Calu3 (cell line): ENCODE data around the gene NDUFC2. TPM values are rescaled to one million over a fixed set of nuclear protein-coding genes. Genes with fewer than 3 reads are reported as not detected.

Experiments
- Bru-seq: library from RNA; stranded (reverse); fragments of 400-500 nt; gene quantifications from one replicate; lab custom pipeline; 2021; lab: Mats Ljungman, UMichigan
- BruChase-seq, 2 experiments: library from RNA; stranded (reverse); fragments of 400-500 nt; gene quantifications; one replicate each; lab custom pipeline; 2021; lab: Mats Ljungman, UMichigan
- BruUV-seq: library from RNA; stranded (reverse); fragments of 400-500 nt; replicated peaks from 2 replicates; lab custom pipeline; 2021; lab: Mats Ljungman, UMichigan
- CTCF ChIA-PET: fragments of 300-600 bp; sonication (Branson Sonifier 250); formaldehyde crosslinking; loops from one replicate; lab custom pipeline; 2022; ENCODE audit warnings: antibody characterized with exemption; lab: Charles Lee
- DNase-seq: peaks from one replicate; pipeline ENCODE4 v3.0.0; 2022
- H3K27ac Mint-ChIP-seq: one replicate; pipeline ENCODE4 v1.8.0; 2022; ENCODE audit warnings: mixed read lengths; ENCODE audit not compliant: unreplicated experiment
- H3K27me3 Mint-ChIP-seq: one replicate; pipeline ENCODE4 v1.8.0; 2022; ENCODE audit warnings: mixed read lengths; ENCODE audit not compliant: unreplicated experiment
- H3K36me3 Mint-ChIP-seq: one replicate; pipeline ENCODE4 v1.8.0; 2022; ENCODE audit warnings: mild to moderate bottlenecking, moderate library complexity, mixed read lengths; ENCODE audit not compliant: insufficient read depth, unreplicated experiment
- H3K4me1 Mint-ChIP-seq: one replicate; pipeline ENCODE4 v1.8.0; 2022; ENCODE audit warnings: mild to moderate bottlenecking, low read depth, mixed read lengths; ENCODE audit not compliant: unreplicated experiment
- H3K4me3 Mint-ChIP-seq: one replicate; pipeline ENCODE4 v1.8.0; 2022; ENCODE audit warnings: mild to moderate bottlenecking, low read depth, moderate library complexity, mixed read lengths; ENCODE audit not compliant: unreplicated experiment
- H3K9me3 Mint-ChIP-seq: one replicate; pipeline ENCODE4 v1.8.0; 2022; ENCODE audit warnings: low read depth, mixed read lengths; ENCODE audit not compliant: unreplicated experiment
- CTCF ChIP-seq: fragments of 200-600 bp; IDR thresholded peaks from one replicate; pipeline ENCODE4 v1.8.0; 2022; ENCODE audit warnings: antibody characterized with exemption; ENCODE audit not compliant: unreplicated experiment
- intact Hi-C: fragments of 100-400 bp; cut with micrococcal nuclease; formaldehyde crosslinking; loops from one replicate; pipeline ENCODE4 v1.10.0; 2022; ENCODE audit not compliant: unreplicated experiment
- long read RNA-seq: library from polyadenylated mRNA; stranded (forward); transcript quantifications from one replicate; pipeline ENCODE4 v2.0.0, GENCODE V29; 2022
- total RNA-seq: library from RNA; stranded (reverse); gene quantifications from 2 replicates; pipeline ENCODE4 v1.2.3, GENCODE V29; 2022

Gene NDUFC2
- total RNA-seq, result 264 and 343 TPM in 2 replicates
- percentile 83 among the genes with signal in this experiment for Bru-seq, nascent RNA
- BruChase-seq, experiment 1, labeled RNA remaining after a 6-hour chase, result percentile 96 among the genes with signal in this experiment
- BruChase-seq, experiment 2, labeled RNA remaining after a 2-hour chase, result percentile 94 among the genes with signal in this experiment
- long read RNA-seq, transcript NDUFC2-201 (3 exons, 2,518 nt), result major isoform, 624 of 639 reads
- long read RNA-seq, partial matches to known transcripts, result 5 of 639 reads
- long read RNA-seq, other reads (novel, unspliced or antisense), result 7 of 639 reads

DNA sequence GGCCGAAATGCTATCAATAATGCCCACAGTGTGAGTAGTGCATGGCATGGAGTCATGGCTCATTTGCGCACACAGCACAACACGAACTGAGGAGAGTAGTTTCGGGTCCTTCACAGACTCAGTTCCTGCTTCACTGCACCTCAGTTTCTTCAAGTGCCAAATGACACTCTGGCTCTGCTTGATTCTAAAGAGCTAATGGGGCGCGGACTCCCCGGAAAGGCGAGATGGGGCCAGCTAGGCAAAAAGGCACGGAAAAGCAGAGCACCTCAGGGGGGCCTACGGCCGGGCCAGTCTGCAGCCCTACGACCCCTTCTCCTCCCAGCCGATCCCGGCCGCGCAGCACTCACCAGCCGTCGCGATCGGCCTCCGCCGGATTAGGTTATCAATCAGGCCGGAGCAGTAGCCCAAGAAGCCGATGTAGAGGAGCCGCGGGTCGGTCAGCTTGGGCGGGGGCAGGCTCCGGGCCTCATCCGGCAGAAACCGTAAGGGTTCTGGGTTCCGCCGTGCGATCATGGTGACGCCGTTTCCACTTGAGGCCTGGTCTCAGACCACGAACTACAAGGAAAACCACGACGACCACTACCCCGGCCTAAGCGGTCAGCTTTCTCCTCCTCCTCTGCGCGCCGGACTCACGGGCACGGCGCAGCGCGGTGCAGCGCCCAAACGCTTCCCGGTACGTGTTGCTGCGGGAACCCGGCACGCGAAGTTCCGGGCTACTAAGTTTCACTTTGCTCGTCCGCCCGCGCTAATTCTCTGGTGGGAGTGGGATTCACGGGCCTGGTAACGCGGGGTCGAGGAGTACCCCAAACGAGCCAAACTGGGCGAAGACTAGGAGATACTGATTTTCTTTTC lies at the start of gene NDUFC2:
Gene NDUFC2, minus strand, starts transcription at position 631 of the 852 bp plus-strand sequence. Its CDS starts 118 bp downstream, at position 513.
- CTCF ChIA-PET, result interaction anchor here (0.6 to 0.8 kb wide), 3 partner anchors 60 to 273 kb away, joined by 3 to 4 read pairs (median 3); partner anchors contain the start of gene ALG8
- no peak within 1 kb of the TSS for H3K4me3 Mint-ChIP-seq

DNA sequence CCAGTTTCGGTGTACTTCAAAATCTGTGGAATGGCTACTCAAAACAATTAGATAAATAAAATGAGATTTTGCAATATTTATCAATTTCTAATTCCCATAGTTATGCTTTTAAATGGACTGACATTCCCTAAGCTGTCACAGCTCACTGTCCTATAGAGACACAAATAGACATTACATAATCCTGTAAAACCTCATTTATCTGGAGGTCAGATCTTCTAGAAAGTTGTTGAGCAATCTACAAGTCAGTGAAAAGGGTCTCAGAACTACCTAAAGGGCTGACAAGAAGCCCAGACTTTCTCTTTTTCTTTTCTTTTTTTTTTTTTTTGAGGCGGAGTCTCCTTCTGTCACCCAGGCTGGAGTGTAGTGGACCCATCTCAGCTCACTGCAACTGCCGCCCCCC lies 47.7 kb upstream of the NDUFC2 start:
- TF ChIP-seq CTCF, result no peak
- Mint-ChIP-seq H3K4me1 (peaks cover 8% of the 10 kb centered on the region), H3K9me3 (no peaks in the 10 kb centered on the region), H3K4me3 (no peak overlapping the region), H3K27me3 (no peaks in the 10 kb centered on the region), H3K36me3 (peaks cover 10% of the 10 kb centered on the region), H3K27ac (no peak overlapping the region)
- CTCF ChIA-PET, result no interaction called here
- intact Hi-C loops, result no loop called here
- no TSS peak for BruUV-seq
- DNase-seq, result no peak

More for the DNA sequence above, at the start of gene NDUFC2:
- Mint-ChIP-seq H3K36me3 (peaks cover 52% of the 10 kb centered on the region), H3K9me3 (peaks cover 2% of the 10 kb centered on the region), H3K27me3 (no peaks in the 10 kb centered on the region), H3K4me1 (peaks cover 54% of the 10 kb centered on the region), H3K27ac (peak within 1 kb of the TSS; percentile 87)
- TF ChIP-seq CTCF, result no peak
- peak; percentile 78 for DNase-seq
- intact Hi-C loops, result no loop called here
- BruUV-seq, result TSS peak; percentile 73

- Mint-ChIP-seq H3K9me3 (no peaks in the 10 kb centered on the region), H3K4me1 (no peaks in the 10 kb centered on the region), H3K27me3 (no peaks in the 10 kb centered on the region), H3K4me3 (no peak overlapping the region), H3K36me3 (peaks cover 29% of the 10 kb centered on the region), H3K27ac (no peak overlapping the region)
- CTCF ChIA-PET, result no interaction called here
- TF ChIP-seq CTCF, result no peak
- no peak for DNase-seq
- intact Hi-C loops, result no loop called here
- BruUV-seq, result no TSS peak
These were observed 33.1 kb upstream of the NDUFC2 start for GRCh38 chr11:78112582-78113275.

GRCh38 chr11:78111298-78111697 lies 31.6 kb upstream of the NDUFC2 start:
- no peak for DNase-seq
- Mint-ChIP-seq H3K9me3 (no peaks in the 10 kb centered on the region), H3K4me1 (no peaks in the 10 kb centered on the region), H3K27ac (no peak overlapping the region), H3K4me3 (no peak overlapping the region), H3K27me3 (no peaks in the 10 kb centered on the region), H3K36me3 (peaks cover 28% of the 10 kb centered on the region)
- no TSS peak for BruUV-seq
- TF ChIP-seq CTCF, result no peak
- intact Hi-C loops, result no loop called here
- CTCF ChIA-PET, result interaction anchor here (0.6 kb wide), 1 partner anchor 11 kb away, joined by 4 read pairs; no protein-coding TSS in a partner anchor
